Mucosa of rectum (tissue), 2 donors: ENCODE measurements around the gene EXOC6.

ENCODE experiments used
- H3K27ac ChIP-seq, 2 donors: one replicate each; pipeline ENCODE4 v1.7.0; 2013; ENCODE audit warnings: inconsistent platforms in 2 of 2, low read depth in 2 of 2, low read length in 2 of 2
- H3K27me3 ChIP-seq, 2 donors: one replicate each; pipeline ENCODE4 v1.7.0; 2013; ENCODE audit warnings: low read length in 2 of 2; ENCODE audit not compliant: control insufficient read depth in 2 of 2, insufficient read depth in 2 of 2
- H3K36me3 ChIP-seq, 2 donors: one replicate each; pipeline ENCODE4 v1.7.0; 2013; ENCODE audit warnings: low read length in 2 of 2; ENCODE audit not compliant: control insufficient read depth in 2 of 2, insufficient read depth in 2 of 2
- H3K4me1 ChIP-seq, 2 donors: one replicate each; pipeline ENCODE4 v1.7.0; 2013; ENCODE audit warnings: low read length in 2 of 2, mild to moderate bottlenecking in 1 of 2; ENCODE audit not compliant: control insufficient read depth in 2 of 2, insufficient read depth in 2 of 2
- H3K4me3 ChIP-seq, 2 donors: one replicate each; pipeline ENCODE4 v1.7.0; 2013; ENCODE audit warnings: low read length in 2 of 2
- H3K9ac ChIP-seq, 2 donors: one replicate each; pipeline ENCODE4 v1.7.0; 2013; ENCODE audit warnings: low read length in 2 of 2, low read depth in 1 of 2, mild to moderate bottlenecking in 1 of 2
- H3K9me3 ChIP-seq, 2 donors: one replicate each; pipeline ENCODE4 v1.7.0; 2013; ENCODE audit warnings: low read length in 2 of 2; ENCODE audit not compliant: control insufficient read depth in 2 of 2
- donor health status: healthy.
- donor health status: Normal muscosa, but diverticular disease.

The EXOC6 gene

GRCh38 chr10:93030409-93030808 is 182.1 kb downstream of the EXOC6 start:
- peaks cover 0 to 10% of the 10 kb centered on the region in 2 donors for H3K4me1 ChIP-seq
- no peak overlapping the region for H3K4me3 ChIP-seq
- no peaks in the 10 kb centered on the region for H3K9me3 ChIP-seq
- no peaks in the 10 kb centered on the region for H3K36me3 ChIP-seq
- no peaks in the 10 kb centered on the region for H3K27me3 ChIP-seq
- no peak overlapping the region for H3K9ac ChIP-seq
- H3K27ac ChIP-seq: no peak overlapping the region

GRCh38 chr10:93032105-93032808 is 183.9 kb downstream of the EXOC6 start:
- H3K27ac ChIP-seq: no peak overlapping the region
- H3K4me3 ChIP-seq: no peak overlapping the region

GRCh38 chr10:93032809-93033137 is 184.5 kb downstream of the EXOC6 start:
- Histone ChIP-seq H3K27me3 (no peaks in the 10 kb centered on the region), H3K9me3 (no peaks in the 10 kb centered on the region), H3K4me1 (peaks cover 0 to 9% of the 10 kb centered on the region in 2 donors), H3K27ac (no peak overlapping the region), H3K4me3 (no peak overlapping the region), H3K9ac (no peak overlapping the region), H3K36me3 (no peaks in the 10 kb centered on the region)

More at GRCh38 chr10:93032105-93032808, 183.9 kb downstream of the EXOC6 start:
- Histone ChIP-seq H3K27me3 (no peaks in the 10 kb centered on the region), H3K9me3 (no peaks in the 10 kb centered on the region), H3K4me1 (peaks cover 0 to 9% of the 10 kb centered on the region in 2 donors), H3K9ac (no peak overlapping the region), H3K36me3 (no peaks in the 10 kb centered on the region)

GRCh38 chr10:93034426-93034825 is 186.1 kb downstream of the EXOC6 start:
- H3K4me3 ChIP-seq: no peak overlapping the region
- peaks cover 0 to 9% of the 10 kb centered on the region in 2 donors for H3K4me1 ChIP-seq
- H3K9me3 ChIP-seq: no peaks in the 10 kb centered on the region
- no peaks in the 10 kb centered on the region for H3K36me3 ChIP-seq
- H3K27me3 ChIP-seq: no peaks in the 10 kb centered on the region
- no peak overlapping the region for H3K27ac ChIP-seq
- no peak overlapping the region for H3K9ac ChIP-seq

GRCh38 chr10:93039110-93039509 is 190.8 kb downstream of the EXOC6 start:
- Histone ChIP-seq H3K27me3 (no peaks in the 10 kb centered on the region), H3K27ac (no peak overlapping the region), H3K4me3 (no peak overlapping the region), H3K9me3 (no peaks in the 10 kb centered on the region), H3K9ac (no peak overlapping the region), H3K4me1 (peaks cover 0 to 6% of the 10 kb centered on the region in 2 donors), H3K36me3 (no peaks in the 10 kb centered on the region)

- no peaks in the 10 kb centered on the region for H3K9me3 ChIP-seq
Observed at GRCh38 chr10:93039721-93040120, 191.4 kb downstream of the EXOC6 start.

GRCh38 chr10:93054486-93054885 is 206.2 kb downstream of the EXOC6 start:
- no peaks in the 10 kb centered on the region for H3K4me1 ChIP-seq
- no peaks in the 10 kb centered on the region for H3K9me3 ChIP-seq
- H3K27me3 ChIP-seq: peaks cover 0 to 2% of the 10 kb centered on the region in 2 donors
- H3K27ac ChIP-seq: no peak overlapping the region
- H3K36me3 ChIP-seq: no peaks in the 10 kb centered on the region
- H3K4me3 ChIP-seq: no peak overlapping the region
- H3K9ac ChIP-seq: no peak overlapping the region

More at GRCh38 chr10:93039721-93040120, 191.4 kb downstream of the EXOC6 start:
- Histone ChIP-seq H3K4me3 (no peak overlapping the region), H3K27me3 (no peaks in the 10 kb centered on the region), H3K36me3 (no peaks in the 10 kb centered on the region), H3K9ac (no peak overlapping the region), H3K4me1 (peaks cover 0 to 6% of the 10 kb centered on the region in 2 donors), H3K27ac (no peak overlapping the region)

- peaks cover 9 to 10% of the 10 kb centered on the region in 2 donors for H3K4me1 ChIP-seq
- H3K27me3 ChIP-seq: peaks cover 14 to 27% of the 10 kb centered on the region in 2 donors
- no peaks in the 10 kb centered on the region for H3K36me3 ChIP-seq
- H3K9me3 ChIP-seq: no peaks in the 10 kb centered on the region
- H3K4me3 ChIP-seq: no peak overlapping the region
- no peak overlapping the region for H3K27ac ChIP-seq
- no peak overlapping the region for H3K9ac ChIP-seq
Observed at GRCh38 chr10:93058139-93058538, 209.8 kb downstream of the EXOC6 start.

- H3K4me1 ChIP-seq: peaks cover 9 to 12% of the 10 kb centered on the region in 2 donors
- no peak within 1 kb of the TSS for H3K4me3 ChIP-seq
- no peak within 1 kb of the TSS for H3K9ac ChIP-seq
- H3K9me3 ChIP-seq: no peaks in the 10 kb centered on the region
- no peaks in the 10 kb centered on the region for H3K36me3 ChIP-seq
- no peak within 1 kb of the TSS for H3K27ac ChIP-seq
- peaks cover 31 to 46% of the 10 kb centered on the region in 2 donors for H3K27me3 ChIP-seq
Observed at GRCh38 chr10:93059975-93060886, 211.9 kb downstream of the EXOC6 start, which contains the start of gene CYP26C1. Gene CYP26C1 (plus strand): TSS chr10:93060798. CDS start chr10:93061264, 466 bp downstream.
